Gastrocnemius medialis (tissue), 4 donors: ENCODE results near the gene SMC4. TPM values are rescaled to one million over a fixed set of nuclear protein-coding genes. Genes with fewer than 3 reads are reported as not detected.

Experiments used
- ATAC-seq, 2 donors: fragments of 150-250 bp; one replicate each; pipeline ENCODE4 v1.9.1; 2016
- DNase-seq, 2 donors: peaks; one replicate each; pipeline ENCODE4 v3.0.0-alpha.2; 2019
- H3K27ac ChIP-seq, 4 donors: fragments of 200-600 bp; sonication (generic); 1 replicate in 1 of 4; 2 replicates in 3 of 4; pipeline ENCODE4 v1.5.1; 2016 to 2018; ENCODE audit warnings: mild to moderate bottlenecking in 2 of 4, moderate library complexity in 1 of 4
- H3K27me3 ChIP-seq, 3 donors: fragments of 200-600 bp; sonication (generic) in 2 of 3; 1 replicate in 1 of 3; 2 replicates in 2 of 3; pipeline versions ENCODE4 v1.5.1 to v1.6.0; 2016 to 2019; ENCODE audit warnings: mild to moderate bottlenecking in 1 of 3, moderate library complexity in 1 of 3
- H3K36me3 ChIP-seq, 2 donors: fragments of 200-600 bp; sonication (generic) in 1 of 2; one replicate each; pipeline ENCODE4 v1.5.1; 2017 to 2018
- H3K4me1 ChIP-seq, 2 donors: fragments of 200-600 bp; sonication (generic) in 1 of 2; one replicate each; pipeline ENCODE4 v1.5.1; 2016 to 2017; ENCODE audit warnings: mild to moderate bottlenecking in 2 of 2
- H3K4me3 ChIP-seq, 4 donors: fragments of 200-600 bp; sonication (generic) in 3 of 4; 1 replicate in 1 of 4; 2 replicates in 3 of 4; pipeline ENCODE4 v1.5.1; 2016 to 2019; ENCODE audit warnings: mild to moderate bottlenecking in 2 of 4
- H3K9me3 ChIP-seq, 3 donors: fragments of 200-600 bp; sonication (generic) in 2 of 3; 1 replicate in 1 of 3; 2 replicates in 2 of 3; pipeline ENCODE4 v1.5.1; 2016 to 2019
- CTCF ChIP-seq, 5 experiments: fragments of 450-650 bp in 3 of 5; fragments of 200-600 bp in 2 of 5; sonication (generic) in 2 of 5; IDR thresholded peaks in 4 of 5; conservative IDR thresholded peaks in 1 of 5; 1 replicate in 4 of 5; 2 replicates in 1 of 5; pipeline ENCODE4 v1.5.1; 2016 to 2019; ENCODE audit warnings: antibody characterized with exemption in 5 of 5, mild to moderate bottlenecking in 3 of 5, moderate library complexity in 3 of 5
- POLR2A ChIP-seq, 2 donors: fragments of 450-650 bp; IDR thresholded peaks; one replicate each; pipeline ENCODE4 v1.6.1; 2017; ENCODE audit warnings: antibody characterized with exemption in 2 of 2, mild to moderate bottlenecking in 2 of 2, moderate library complexity in 2 of 2
- in situ Hi-C, 4 donors: fragments of 200-750 bp; cut with MboI; loops; one replicate each; pipeline versions ENCODE4 v1.15.0 to v1.8.0; 2017; ENCODE audit warnings: low sequenced_read_pairs in 4 of 4
- intact Hi-C: fragments of 100-400 bp; cut with DNase I; formaldehyde crosslinking; loops from one replicate; pipeline ENCODE4 v1.15.1; 2023; ENCODE audit warnings: low total_unique reads
- microRNA counts, 2 donors: library from miRNA; unstranded; fragments of <30 nt; microRNA quantifications; one replicate each; lab custom pipeline; 2016
- microRNA-seq, 2 donors: library from miRNA; unstranded; fragments of <30 nt; microRNA quantifications; one replicate each; pipeline ENCODE4, GENCODE V29; 2016; ENCODE audit warnings: borderline replicate concordance in 2 of 2
- total RNA-seq, 4 donors: library from RNA; depleted of rRNA; stranded (reverse); fragments of >200 nt; gene quantifications; one replicate each; pipeline versions ENCODE4 v1.1.0 to v1.2.3, GENCODE V29; 2016

SMC4 gene
- total RNA-seq, 4 donors from 2014 or later, result 7.2 to 24.3 (median 14.7) TPM

- no peaks in the 10 kb centered on the region for H3K27me3 ChIP-seq
- H3K4me1 ChIP-seq, result no peaks in the 10 kb centered on the region
- no peak for TF ChIP-seq CTCF (IDR thresholded peaks at IDR 0.05 in 4 of 5, conservative IDR thresholded peaks at IDR 0.05 in 1 of 5)
- no peak for TF ChIP-seq POLR2A (IDR thresholded peaks at IDR 0.05)
- no peaks in the 10 kb centered on the region for H3K9me3 ChIP-seq
- no peak for DNase-seq
- intact Hi-C loops, result no loop called here
- ATAC-seq, result no peak
- H3K4me3 ChIP-seq, result no peak overlapping the region
- H3K27ac ChIP-seq, result no peak overlapping the region
- in situ Hi-C loops, result no loop called here
- H3K36me3 ChIP-seq, result no peaks in the 10 kb centered on the region
Observed at GRCh38 chr3:160482796-160483195, 83.3 kb downstream of the SMC4 start.

MicroRNAs within 50 kb of the gene (microRNA counts, 767-probe panel; counts per million panel counts)
- 8,599 to 8,821 counts per million in 2 donors for microRNA hsa-miR-15b-5p (lab: Ali Mortazavi, UCI)

Small RNA genes lying within 50 kb of the gene (microRNA-seq; reads per million reads assigned to microRNA genes)
- gene MIR15B, result 416 to 455 reads per million in 2 donors
- 226 to 277 reads per million in 2 donors for gene MIR16-2

Other genes with a start within 250 kb of the SMC4 start
- gene C3orf80, start 174.2 kb upstream of the SMC4 start, total RNA-seq, result under 1 TPM in 1 of 4 donors, not detected in 3; 0.10 TPM
- gene IFT80, start 425 bp upstream of the SMC4 start, total RNA-seq, result 1 to 10 TPM; 3.9 to 7.9 (median 6.0) TPM
- under 1 TPM; 0.13 to 0.55 (median 0.46) TPM for gene TRIM59, start 50.1 kb downstream of the SMC4 start, total RNA-seq
- 100 to 1,000 TPM in 1 of 4 donors, 10 to 100 TPM in 3; 78.9 to 126 (median 86.0) TPM for gene KPNA4, start 165.9 kb downstream of the SMC4 start, total RNA-seq